Bronchial epithelial cell (primary cell): Measurements from ENCODE around the gene NFS1. TPM values are rescaled to one million over a fixed set of nuclear protein-coding genes. Genes with fewer than 3 reads are reported as not detected.
"Not testable (repeated sequence)": the region's sequence is repeated elsewhere in the genome, so short reads cannot be mapped to it uniquely, and the experiment has no call there.

Experiments
- DNase-seq: peaks from one replicate; pipeline ENCODE4 v3.0.0-alpha.2; 2010; ENCODE audit warnings: low read depth
- FAIRE-seq: peaks from 2 replicates; lab custom pipeline; 2011; peaks lifted over from hg19 to GRCh38; lab: Jason Lieb, UNC
- H3K27me3 ChIP-seq: 2 replicates; pipeline ENCODE4 v1.5.1; 2011; ENCODE audit warnings: low read length; ENCODE audit not compliant: control insufficient read depth, insufficient read depth
- H3K36me3 ChIP-seq: 2 replicates; pipeline ENCODE4 v1.5.1; 2011; ENCODE audit warnings: low read length; ENCODE audit not compliant: control insufficient read depth, insufficient read depth
- H3K4me3 ChIP-seq: 2 replicates; pipeline ENCODE4 v1.5.1; 2011; ENCODE audit warnings: mild to moderate bottlenecking, low read depth, low read length, control low read depth
- total RNA-seq: library from RNA; depleted of rRNA; stranded (reverse); fragments of >200 nt; gene quantifications from 2 replicates; pipeline ENCODE4 v1.2.1, GENCODE V29; 2014
- TF ChIP-seq, protein P1 (sequence below): IDR thresholded peaks from 2 replicates; pipeline ENCODE4 v1.5.1; 2011; ENCODE audit warnings: mild to moderate bottlenecking, moderate library complexity, low read length, control low read depth, inconsistent platforms; ENCODE audit not compliant: insufficient read depth, severe bottlenecking

The NFS1 gene
- total RNA-seq, 1 donor from 2014 or later, result 15.5 TPM

DNA sequence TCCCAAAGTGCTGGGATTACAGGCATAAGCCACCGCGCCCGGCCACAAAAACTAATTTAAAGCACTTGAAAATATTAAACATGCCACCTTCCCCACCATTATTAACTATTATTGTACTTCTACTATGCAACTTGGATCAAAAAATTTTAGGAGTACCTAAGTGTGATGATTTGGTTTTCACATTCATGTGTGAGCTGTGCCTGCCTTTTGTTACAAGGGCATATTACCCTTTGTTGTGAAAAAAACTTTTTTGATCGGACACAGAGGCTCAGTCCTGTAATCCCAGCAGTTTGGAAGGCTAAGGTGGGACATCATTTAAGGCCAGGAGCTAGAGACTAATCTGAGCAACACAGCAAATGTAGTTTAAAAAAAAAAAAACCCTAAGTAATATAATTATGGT lies 17.2 kb upstream of the NFS1 start:
- DNase-seq (no peak), FAIRE-seq (no peak)
- H3K27me3 ChIP-seq, result no peaks in the 10 kb centered on the region
- H3K4me3 ChIP-seq, result no peak overlapping the region
- TF ChIP-seq, protein P1, sequence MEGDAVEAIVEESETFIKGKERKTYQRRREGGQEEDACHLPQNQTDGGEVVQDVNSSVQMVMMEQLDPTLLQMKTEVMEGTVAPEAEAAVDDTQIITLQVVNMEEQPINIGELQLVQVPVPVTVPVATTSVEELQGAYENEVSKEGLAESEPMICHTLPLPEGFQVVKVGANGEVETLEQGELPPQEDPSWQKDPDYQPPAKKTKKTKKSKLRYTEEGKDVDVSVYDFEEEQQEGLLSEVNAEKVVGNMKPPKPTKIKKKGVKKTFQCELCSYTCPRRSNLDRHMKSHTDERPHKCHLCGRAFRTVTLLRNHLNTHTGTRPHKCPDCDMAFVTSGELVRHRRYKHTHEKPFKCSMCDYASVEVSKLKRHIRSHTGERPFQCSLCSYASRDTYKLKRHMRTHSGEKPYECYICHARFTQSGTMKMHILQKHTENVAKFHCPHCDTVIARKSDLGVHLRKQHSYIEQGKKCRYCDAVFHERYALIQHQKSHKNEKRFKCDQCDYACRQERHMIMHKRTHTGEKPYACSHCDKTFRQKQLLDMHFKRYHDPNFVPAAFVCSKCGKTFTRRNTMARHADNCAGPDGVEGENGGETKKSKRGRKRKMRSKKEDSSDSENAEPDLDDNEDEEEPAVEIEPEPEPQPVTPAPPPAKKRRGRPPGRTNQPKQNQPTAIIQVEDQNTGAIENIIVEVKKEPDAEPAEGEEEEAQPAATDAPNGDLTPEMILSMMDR, result no peak
- peaks cover 24% of the 10 kb centered on the region for H3K36me3 ChIP-seq

GRCh38 chr20:35715652-35716051 lies 16.5 kb upstream of the NFS1 start:
- H3K36me3 ChIP-seq, result peaks cover 21% of the 10 kb centered on the region
- no peak for FAIRE-seq
- H3K27me3 ChIP-seq, result no peaks in the 10 kb centered on the region
- no peak overlapping the region for H3K4me3 ChIP-seq
- DNase-seq, result no peak
- TF ChIP-seq, protein P1, result no peak

GRCh38 chr20:35714127-35714526 lies 15.0 kb upstream of the NFS1 start:
- FAIRE-seq (no peak), DNase-seq (no peak)
- no peak overlapping the region for H3K4me3 ChIP-seq
- TF ChIP-seq, protein P1, result no peak
- peaks cover 17% of the 10 kb centered on the region for H3K36me3 ChIP-seq
- H3K27me3 ChIP-seq, result no peaks in the 10 kb centered on the region

DNA sequence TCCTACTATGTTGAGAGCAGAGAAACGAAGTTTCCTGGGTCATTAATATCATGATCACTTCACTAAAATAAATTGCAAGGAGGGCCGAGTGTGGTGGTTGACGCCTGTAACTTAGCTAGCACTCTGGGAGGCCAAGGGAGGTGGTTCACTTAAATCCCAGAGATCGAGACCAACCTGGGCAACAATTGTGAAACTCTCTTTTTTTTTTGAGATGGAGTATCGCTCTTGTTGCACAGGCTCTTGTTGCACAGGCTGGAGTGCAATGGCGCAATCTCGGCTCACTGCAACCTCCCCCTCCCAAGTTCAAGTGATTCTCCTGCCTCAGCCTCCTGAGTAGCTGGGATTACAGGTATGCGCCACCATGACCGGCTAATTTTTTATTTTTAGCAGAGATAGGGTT lies 14.0 kb upstream of the NFS1 start:
- DNase-seq, H3K27me3 ChIP-seq, FAIRE-seq, H3K4me3 ChIP-seq: not testable (repeated sequence)
- peaks cover 17% of the 10 kb centered on the region for H3K36me3 ChIP-seq

- Histone ChIP-seq H3K36me3 (peaks cover 14% of the 10 kb centered on the region), H3K4me3 (no peak overlapping the region), H3K27me3 (no peaks in the 10 kb centered on the region)
- TF ChIP-seq, protein P1, result no peak
- no peak for DNase-seq
- FAIRE-seq, result no peak
These were observed 12.5 kb upstream of the NFS1 start for GRCh38 chr20:35711588-35712209.

DNA sequence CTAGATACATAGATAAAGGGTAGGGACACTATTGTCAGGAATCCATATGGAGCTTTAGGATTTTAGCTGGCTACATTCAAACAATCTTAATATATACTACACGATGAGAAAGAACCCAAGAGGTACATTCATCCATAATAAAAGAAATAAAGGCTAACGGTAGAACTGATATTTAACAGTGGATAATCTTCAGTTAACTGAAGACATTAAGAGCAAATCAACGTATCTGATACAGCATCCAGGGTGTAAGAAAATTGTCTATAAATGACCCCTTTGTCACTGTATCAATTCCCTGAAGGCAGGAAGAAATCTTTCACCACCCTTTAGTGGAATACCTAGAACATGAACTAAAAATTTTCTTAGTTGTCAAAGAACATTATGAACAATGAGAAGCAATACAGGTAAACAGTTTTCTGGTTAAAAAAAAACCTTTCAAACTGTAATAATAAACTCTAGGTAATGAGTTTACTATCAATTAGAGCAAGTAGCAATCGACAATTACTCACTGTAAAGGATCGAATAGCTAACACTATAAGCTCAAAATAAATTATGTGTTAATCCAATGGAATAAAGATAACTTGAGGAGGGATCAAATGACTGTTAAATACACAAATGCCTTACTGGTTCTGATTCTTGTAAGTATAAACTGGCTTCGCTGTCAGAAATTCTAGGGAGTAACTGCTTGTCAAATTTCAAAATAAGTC lies 11.9 kb upstream of the NFS1 start:
- FAIRE-seq, result no peak
- DNase-seq, result no peak
- Histone ChIP-seq H3K4me3 (no peak overlapping the region), H3K36me3 (peaks cover 11% of the 10 kb centered on the region), H3K27me3 (no peaks in the 10 kb centered on the region)
- TF ChIP-seq, protein P1, result no peak
